ENCODE results near the gene RNF112. TPM values are rescaled to one million over a fixed set of nuclear protein-coding genes. Genes with fewer than 3 reads are reported as not detected.

Gene RNF112
- total RNA-seq, 4 donors from 2014 or later, result 2.2 to 7.2 (median 3.9) TPM

- peaks cover 2 to 12% (median 4%) of the 10 kb centered on the region in 4 donors for H3K4me1 ChIP-seq
- WGBS, 2 donors (ENCODE audit: low coverage in 1 of 2), result 97% methylated on average over 4 of the region's 4 CpGs; no CpG with 5 or more reads in 1 of the 2 donors
- no peaks in the 10 kb centered on the region for H3K9me3 ChIP-seq
- H3K27me3 ChIP-seq, result no peaks in the 10 kb centered on the region
- in situ Hi-C loops (cut with MboI; ENCODE audit: low pct_ligation_motif_present in 1 of 4, low pct_unique_long_range_greater_than_20kb in 1 of 4, low sequenced_read_pairs in 3 of 4) (loop anchor here (5.0 to 25.0 kb wide), 5 partner anchors 77 to 397 kb away; partner anchors contain the start of gene ALDH3A2 (in 1 of the 4)), intact Hi-C loops (cut with DNase I; ENCODE audit: low total_unique reads) (loop anchor here (5.0 to 10.0 kb wide), 3 partner anchors 69 to 397 kb away; no protein-coding TSS in a partner anchor)
- DNase-seq, result no peak
- no peak for TF ChIP-seq POLR2A (IDR thresholded peaks at IDR 0.05)
- no peak for TF ChIP-seq POLR2AphosphoS5 (IDR thresholded peaks at IDR 0.05)
- TF ChIP-seq CTCF (IDR thresholded peaks at IDR 0.05), result no peak
- no peak for TF ChIP-seq EP300 (IDR thresholded peaks at IDR 0.05; ENCODE audit: low read depth)
- no peak overlapping the region for H3K4me3 ChIP-seq
- no peaks in the 10 kb centered on the region for H3K36me3 ChIP-seq
- H3K27ac ChIP-seq, result no peak overlapping the region
Measured at GRCh38 chr17:19368229-19368628, 42.8 kb upstream of the RNF112 start.

GRCh38 chr17:19369107-19369778 lies 41.8 kb upstream of the RNF112 start:
- Histone ChIP-seq H3K36me3 (no peaks in the 10 kb centered on the region), H3K27ac (peak overlapping the region in 1 of 4 donors; percentile 18), H3K9me3 (no peaks in the 10 kb centered on the region), H3K4me3 (no peak overlapping the region), H3K27me3 (no peaks in the 10 kb centered on the region), H3K4me1 (peaks cover 0 to 12% (median 4%) of the 10 kb centered on the region in 4 donors)
- peak; percentile 65 for DNase-seq
- TF ChIP-seq EP300 (IDR thresholded peaks at IDR 0.05; ENCODE audit: low read depth) (no peak), CTCF (IDR thresholded peaks at IDR 0.05) (no peak), POLR2AphosphoS5 (IDR thresholded peaks at IDR 0.05) (peak in 1 of 3 donors; percentile 11), POLR2A (IDR thresholded peaks at IDR 0.05) (no peak)
- in situ Hi-C loops (cut with MboI; ENCODE audit: low pct_ligation_motif_present in 1 of 4, low pct_unique_long_range_greater_than_20kb in 1 of 4, low sequenced_read_pairs in 3 of 4) (loop anchor here (5.0 to 25.0 kb wide), 5 partner anchors 76 to 396 kb away; partner anchors contain the start of gene ALDH3A2 (in 1 of the 4)), intact Hi-C loops (cut with DNase I; ENCODE audit: low total_unique reads) (loop anchor here (5.0 to 10.0 kb wide), 3 partner anchors 68 to 396 kb away; no protein-coding TSS in a partner anchor)
- 64 to 81% methylated on average over 6 to 16 of the region's 16 CpGs for WGBS, 2 donors (ENCODE audit: low coverage in 1 of 2)

GRCh38 chr17:19369846-19370492 lies 41.1 kb upstream of the RNF112 start:
- H3K4me1 ChIP-seq, result peaks cover 0 to 12% (median 4%) of the 10 kb centered on the region in 4 donors
- no peaks in the 10 kb centered on the region for H3K27me3 ChIP-seq
- intact Hi-C loops (cut with DNase I; ENCODE audit: low total_unique reads), result loop anchor here (5.0 to 10.0 kb wide), 3 partner anchors 67 to 395 kb away; no protein-coding TSS in a partner anchor
- no peaks in the 10 kb centered on the region for H3K36me3 ChIP-seq
- H3K4me3 ChIP-seq, result no peak overlapping the region
- H3K9me3 ChIP-seq, result no peaks in the 10 kb centered on the region
- H3K27ac ChIP-seq, result peak overlapping the region in 1 of 4 donors; percentile 5
- TF ChIP-seq EP300 (IDR thresholded peaks at IDR 0.05; ENCODE audit: low read depth) (no peak), POLR2AphosphoS5 (IDR thresholded peaks at IDR 0.05) (no peak), CTCF (IDR thresholded peaks at IDR 0.05) (no peak), POLR2A (IDR thresholded peaks at IDR 0.05) (no peak)
- peak; percentile 43 for DNase-seq
- 72% methylated on average over 12 of the region's 12 CpGs; no CpG with 5 or more reads in 1 of the 2 donors for WGBS, 2 donors (ENCODE audit: low coverage in 1 of 2)
- in situ Hi-C loops (cut with MboI; ENCODE audit: low pct_ligation_motif_present in 1 of 4, low pct_unique_long_range_greater_than_20kb in 1 of 4, low sequenced_read_pairs in 3 of 4), result loop anchor here (5.0 to 25.0 kb wide), 5 partner anchors 75 to 395 kb away; partner anchors contain the start of gene ALDH3A2 (in 1 of the 4)

- peak overlapping the region in 1 of 4 donors; percentile 5 for H3K27ac ChIP-seq
- WGBS, 2 donors (ENCODE audit: low coverage in 1 of 2), result 70% methylated on average over 7 of the region's 7 CpGs; no CpG with 5 or more reads in 1 of the 2 donors
Measured at GRCh38 chr17:19370493-19370960, 40.5 kb upstream of the RNF112 start.

More at GRCh38 chr17:19370493-19370960, 40.5 kb upstream of the RNF112 start:
- no peaks in the 10 kb centered on the region for H3K36me3 ChIP-seq
- H3K4me1 ChIP-seq, result peaks cover 0 to 12% (median 4%) of the 10 kb centered on the region in 4 donors
- in situ Hi-C loops (cut with MboI; ENCODE audit: low pct_ligation_motif_present in 1 of 4, low pct_unique_long_range_greater_than_20kb in 1 of 4, low sequenced_read_pairs in 3 of 4), result loop anchor here in 3 of 4 donors (25.0 kb wide), 2 partner anchors 267 to 392 kb away; partner anchors contain the start of gene ALDH3A2 (in 1 of the 3)
- H3K4me3 ChIP-seq, result no peak overlapping the region
- no peaks in the 10 kb centered on the region for H3K27me3 ChIP-seq
- intact Hi-C loops (cut with DNase I; ENCODE audit: low total_unique reads), result no loop called here
- no peaks in the 10 kb centered on the region for H3K9me3 ChIP-seq
- no peak for DNase-seq
- TF ChIP-seq EP300 (IDR thresholded peaks at IDR 0.05; ENCODE audit: low read depth), result no peak
- TF ChIP-seq CTCF (IDR thresholded peaks at IDR 0.05), result no peak
- TF ChIP-seq POLR2A (IDR thresholded peaks at IDR 0.05), result no peak
- TF ChIP-seq POLR2AphosphoS5 (IDR thresholded peaks at IDR 0.05), result no peak

Data from transverse colon (tissue), 4 donors.